Kidney (tissue), 14 donors: ENCODE data around the gene KIF6. TPM values are rescaled to one million over a fixed set of nuclear protein-coding genes. Genes with fewer than 3 reads are reported as not detected.

Experiments used
- DNase-seq, 5 donors: peaks; one replicate each; pipeline ENCODE4 v3.0.0-alpha.2; 2013 to 2020
- FAIRE-seq: peaks from 2 replicates; lab custom pipeline; 2012; peaks lifted over from hg19 to GRCh38; lab: Jason Lieb, UNC
- H3K27ac ChIP-seq, 2 donors: one replicate each; pipeline ENCODE4 v1.7.0; 2013; ENCODE audit warnings: low read depth in 2 of 2, low read length in 2 of 2, inconsistent platforms in 1 of 2
- H3K27me3 ChIP-seq: one replicate; pipeline ENCODE4 v1.7.1; 2013; ENCODE audit warnings: low read length, inconsistent platforms; ENCODE audit not compliant: control insufficient read depth, insufficient read depth
- H3K36me3 ChIP-seq, 3 donors: one replicate each; pipeline versions ENCODE4 v1.7.0 to v1.7.1; 2013; ENCODE audit warnings: low read length in 3 of 3, control low read depth in 1 of 3, inconsistent platforms in 1 of 3; ENCODE audit not compliant: insufficient read depth in 3 of 3, control insufficient read depth in 2 of 3
- H3K4me1 ChIP-seq, 3 donors: one replicate each; pipeline versions ENCODE4 v1.7.0 to v1.7.1; 2013; ENCODE audit warnings: low read length in 3 of 3, inconsistent platforms in 1 of 3, low read depth in 1 of 3; ENCODE audit not compliant: control insufficient read depth in 2 of 3, insufficient read depth in 2 of 3
- H3K4me3 ChIP-seq, 3 donors: one replicate each; pipeline versions ENCODE4 v1.7.0 to v1.8.1; 2013; ENCODE audit warnings: low read length in 3 of 3, control low read depth in 1 of 3, inconsistent platforms in 1 of 3
- H3K9ac ChIP-seq, 3 donors: one replicate each; pipeline versions ENCODE4 v1.7.0 to v1.7.1; 2013; ENCODE audit warnings: low read length in 3 of 3, control low read depth in 1 of 3, inconsistent platforms in 1 of 3
- H3K9me3 ChIP-seq, 3 donors: one replicate each; pipeline versions ENCODE4 v1.7.0 to v1.7.1; 2013; ENCODE audit warnings: low read length in 3 of 3, control low read depth in 1 of 3, inconsistent platforms in 1 of 3; ENCODE audit not compliant: control insufficient read depth in 2 of 3, insufficient read depth in 1 of 3
- CTCF ChIP-seq: IDR thresholded peaks from 3 replicates; pipeline ENCODE4 v1.5.1; 2012; ENCODE audit warnings: mild to moderate bottlenecking, moderate library complexity, borderline replicate concordance; ENCODE audit not compliant: insufficient read depth; ENCODE audit errors: extremely low read depth
- intact Hi-C: fragments of 100-400 bp; cut with DNase I; formaldehyde crosslinking; loops from one replicate; pipeline ENCODE4 v1.11.1; 2022
- polyA plus RNA-seq: library from polyadenylated mRNA; stranded (reverse); fragments of 350-450 nt; fragmentation: Illumina TruSeq; extraction: RNeasy Lipid Tissue Mini Kit (QIAGEN cat#74804); gene quantifications from one replicate; pipeline ENCODE4 v1.2.3, GENCODE V29; 2014; ENCODE audit warnings: low read depth, low replicate concordance; ENCODE audit not compliant: insufficient read depth
- total RNA-seq: library from RNA; stranded (reverse); fragmentation: NEBNext Ultra II Directional; extraction: Animal tissue kit (Norgen Biotek cat#: 25700); gene quantifications from one replicate; pipeline ENCODE4 v1.2.1, GENCODE V29; 2021
- donor health status: control.
- donor health status: control.
- donor health status: control.
- donor health status: control.
- donor health status: control.
- donor health status: DM: yes; HTN: yes; CAD: no.
- donor health status: Normal renal cell carcinoma (clear cell type).

The KIF6 gene
- total and polyA plus RNA-seq, 2 donors from 2014 or later: 1.7 to 2.9 TPM

DNA sequence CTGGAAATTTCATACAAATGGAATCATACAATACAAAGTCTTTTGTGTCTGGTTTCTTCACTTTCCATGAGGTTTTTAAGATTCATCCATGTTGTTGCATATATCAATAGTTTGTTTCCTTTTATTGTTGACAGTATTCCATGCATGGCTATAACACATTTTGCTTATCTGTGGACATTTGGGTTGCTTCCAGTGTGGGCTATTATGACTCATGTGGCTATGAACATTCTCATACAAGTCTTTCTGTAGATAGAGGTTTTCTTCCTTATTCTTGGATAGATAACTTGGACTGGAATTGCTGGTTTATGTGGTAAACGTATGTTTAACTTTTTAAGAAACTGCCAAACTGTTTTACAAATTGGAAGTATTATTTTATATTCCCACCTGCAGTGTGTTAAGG is 30.0 kb upstream of the KIF6 start:
- FAIRE-seq: no peak
- no peak for DNase-seq
- Histone ChIP-seq H3K27me3 (no peaks in the 10 kb centered on the region), H3K9ac (no peak overlapping the region), H3K27ac (no peak overlapping the region), H3K9me3 (no peaks in the 10 kb centered on the region), H3K4me1 (no peaks in the 10 kb centered on the region), H3K36me3 (no peaks in the 10 kb centered on the region), H3K4me3 (no peak overlapping the region)
- intact Hi-C loops: no loop called here
- TF ChIP-seq CTCF: no peak

GRCh38 chr6:39754514-39755115 is 29.4 kb upstream of the KIF6 start:
- no peak for TF ChIP-seq CTCF
- H3K4me1 ChIP-seq: no peaks in the 10 kb centered on the region
- H3K4me3 ChIP-seq: no peak overlapping the region
- H3K9ac ChIP-seq: no peak overlapping the region
- no peak for FAIRE-seq
- no peaks in the 10 kb centered on the region for H3K36me3 ChIP-seq
- intact Hi-C loops: no loop called here
- no peak overlapping the region for H3K27ac ChIP-seq
- no peaks in the 10 kb centered on the region for H3K27me3 ChIP-seq
- DNase-seq: peak in 1 of 5 donors; percentile 11
- H3K9me3 ChIP-seq: no peaks in the 10 kb centered on the region

DNA sequence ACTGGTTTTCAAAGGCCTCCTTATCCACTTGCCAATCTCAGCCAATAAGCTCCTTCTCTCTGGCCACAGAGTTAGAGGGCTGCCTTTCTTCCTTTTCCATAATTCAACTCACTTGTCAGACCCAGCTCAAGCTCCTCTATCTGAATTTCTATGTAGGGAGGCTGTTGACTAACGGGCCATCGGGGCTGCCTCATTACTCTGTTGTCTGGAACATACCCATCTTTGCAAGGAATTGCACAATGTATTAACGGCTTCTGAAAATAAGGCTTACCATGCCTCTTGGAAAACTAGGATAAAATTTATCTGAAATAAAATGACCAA is 28.5 kb upstream of the KIF6 start:
- no peaks in the 10 kb centered on the region for H3K36me3 ChIP-seq
- H3K27me3 ChIP-seq: no peaks in the 10 kb centered on the region
- H3K9me3 ChIP-seq: no peaks in the 10 kb centered on the region
- no peak for TF ChIP-seq CTCF
- no peaks in the 10 kb centered on the region for H3K4me1 ChIP-seq
- FAIRE-seq (no peak), DNase-seq (peak in 1 of 5 donors; percentile 70)
- H3K27ac ChIP-seq: no peak overlapping the region
- H3K4me3 ChIP-seq: no peak overlapping the region
- no peak overlapping the region for H3K9ac ChIP-seq
- intact Hi-C loops: no loop called here
